Right forelimb (tissue), 1 donor: Measurements from ENCODE around the gene ZSWIM4.
"Not testable (repeated sequence)": the region's sequence is repeated elsewhere in the genome, so short reads cannot be mapped to it uniquely, and the experiment has no call there.

Experiments
- DNase-seq: peaks from one replicate; pipeline ENCODE4 v3.0.0-alpha.2; 2018

Gene ZSWIM4

DNA sequence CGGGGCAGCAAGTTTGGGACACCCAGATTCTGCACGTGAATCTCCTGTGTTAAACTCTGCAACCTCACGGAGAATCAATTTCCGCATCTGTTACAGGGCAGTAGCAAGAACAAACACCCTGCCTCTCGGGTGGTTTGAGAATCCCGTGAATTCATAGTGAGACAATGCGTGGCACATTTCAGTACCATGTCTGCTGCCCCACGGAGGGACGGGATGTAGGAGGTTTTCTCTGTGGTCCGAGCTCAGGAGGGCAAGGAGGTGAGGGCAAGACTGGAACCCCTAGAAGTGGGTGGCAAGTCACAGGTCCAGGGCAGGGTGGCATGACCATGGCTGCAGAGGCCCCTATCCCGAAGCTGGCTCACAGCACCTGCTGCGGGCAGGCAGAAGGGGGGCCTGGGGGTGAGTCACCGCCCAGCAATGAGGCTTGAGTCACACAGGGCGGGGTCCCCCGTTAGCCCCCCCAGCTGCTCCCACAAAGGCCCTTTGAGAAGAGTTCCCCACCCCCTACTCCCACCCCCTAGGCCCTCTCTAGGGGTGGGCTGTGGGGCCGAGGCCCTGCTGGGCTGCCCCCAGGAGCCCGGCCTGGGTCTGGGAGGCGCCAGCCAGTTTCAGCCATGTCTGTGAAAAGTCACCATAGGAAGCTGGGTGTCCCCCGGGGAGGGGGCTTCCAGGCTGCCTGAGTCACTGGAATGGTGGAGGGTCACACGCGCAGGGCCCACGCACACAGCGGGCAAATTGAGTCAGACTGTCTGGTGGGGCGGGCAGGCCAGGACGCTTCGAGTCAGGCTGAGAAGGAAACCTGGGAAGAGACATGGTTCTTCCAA lies 55.9 kb downstream of the ZSWIM4 start:
- peak; percentile 86 for DNase-seq

GRCh38 chr19:13851734-13852114 lies 56.5 kb downstream of the ZSWIM4 start:
- not testable (repeated sequence) for DNase-seq

DNA sequence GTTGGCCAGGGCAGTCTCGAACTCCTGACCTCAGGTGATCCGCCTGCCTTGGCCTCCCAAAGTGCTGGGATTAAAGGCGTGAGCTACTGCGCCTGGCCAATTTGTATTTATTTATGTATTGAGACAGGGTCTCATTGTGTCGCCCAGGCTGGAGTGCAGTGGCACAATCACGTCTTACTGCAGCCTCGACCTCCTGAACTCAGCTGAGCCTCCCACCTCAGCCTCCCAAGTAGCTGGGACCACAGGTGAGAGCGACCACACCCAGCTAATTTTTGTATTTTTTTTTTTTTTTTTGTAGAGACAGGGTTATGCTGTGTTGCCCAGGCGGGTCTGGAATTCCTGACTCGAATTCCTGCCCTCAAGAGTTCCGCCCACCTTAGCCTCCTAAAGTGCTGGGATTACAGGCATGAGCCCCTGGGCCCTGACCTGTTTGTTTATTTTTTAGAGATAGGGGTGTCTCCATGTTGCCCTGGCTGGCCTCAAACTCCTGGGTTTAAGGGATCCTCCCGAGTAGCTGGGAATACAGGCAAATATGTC lies 57.0 kb downstream of the ZSWIM4 start:
- DNase-seq = not testable (repeated sequence)

GRCh38 chr19:13856497-13856896 lies 61.3 kb downstream of the ZSWIM4 start:
- DNase-seq = no peak

GRCh38 chr19:13859361-13859880 lies 64.2 kb downstream of the ZSWIM4 start:
- DNase-seq = no peak

DNA sequence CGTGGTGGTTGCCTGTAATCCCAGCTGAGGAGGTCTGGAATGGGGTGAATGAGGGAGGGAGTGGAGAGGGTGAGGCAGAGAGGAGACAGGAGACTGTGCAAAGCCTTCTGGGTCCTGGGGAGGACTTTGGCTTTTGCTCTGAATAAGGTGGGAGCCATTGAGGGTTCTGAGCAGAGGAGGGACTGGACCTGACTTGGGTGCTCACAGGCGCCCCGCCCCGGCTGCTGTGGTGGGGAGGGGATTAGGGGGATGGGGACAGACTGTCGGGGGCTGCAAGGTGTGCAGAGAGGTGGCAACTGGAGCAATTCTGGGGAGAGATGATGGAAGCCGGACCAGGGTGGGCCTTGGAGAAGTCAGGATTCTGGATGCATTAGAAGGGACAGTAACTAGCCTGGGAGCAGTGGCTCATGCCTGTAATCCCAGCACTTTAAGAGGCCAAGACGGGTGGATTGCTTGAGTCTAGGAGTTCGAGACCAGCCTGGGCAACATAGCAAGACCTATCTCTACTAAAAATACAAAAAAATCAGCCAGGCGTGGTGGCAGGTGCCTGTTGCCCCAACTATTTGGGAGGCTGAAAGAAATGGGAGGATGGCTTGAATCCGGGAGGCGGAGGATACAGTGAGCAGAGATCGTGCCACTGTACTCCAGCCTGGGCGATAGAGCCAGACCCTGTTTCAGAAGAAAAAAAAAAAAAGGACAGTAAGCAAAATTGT lies 65.6 kb downstream of the ZSWIM4 start:
- no peak for DNase-seq

- DNase-seq = no peak
Measured at GRCh38 chr19:13861392-13861713, 66.1 kb downstream of the ZSWIM4 start.

DNA sequence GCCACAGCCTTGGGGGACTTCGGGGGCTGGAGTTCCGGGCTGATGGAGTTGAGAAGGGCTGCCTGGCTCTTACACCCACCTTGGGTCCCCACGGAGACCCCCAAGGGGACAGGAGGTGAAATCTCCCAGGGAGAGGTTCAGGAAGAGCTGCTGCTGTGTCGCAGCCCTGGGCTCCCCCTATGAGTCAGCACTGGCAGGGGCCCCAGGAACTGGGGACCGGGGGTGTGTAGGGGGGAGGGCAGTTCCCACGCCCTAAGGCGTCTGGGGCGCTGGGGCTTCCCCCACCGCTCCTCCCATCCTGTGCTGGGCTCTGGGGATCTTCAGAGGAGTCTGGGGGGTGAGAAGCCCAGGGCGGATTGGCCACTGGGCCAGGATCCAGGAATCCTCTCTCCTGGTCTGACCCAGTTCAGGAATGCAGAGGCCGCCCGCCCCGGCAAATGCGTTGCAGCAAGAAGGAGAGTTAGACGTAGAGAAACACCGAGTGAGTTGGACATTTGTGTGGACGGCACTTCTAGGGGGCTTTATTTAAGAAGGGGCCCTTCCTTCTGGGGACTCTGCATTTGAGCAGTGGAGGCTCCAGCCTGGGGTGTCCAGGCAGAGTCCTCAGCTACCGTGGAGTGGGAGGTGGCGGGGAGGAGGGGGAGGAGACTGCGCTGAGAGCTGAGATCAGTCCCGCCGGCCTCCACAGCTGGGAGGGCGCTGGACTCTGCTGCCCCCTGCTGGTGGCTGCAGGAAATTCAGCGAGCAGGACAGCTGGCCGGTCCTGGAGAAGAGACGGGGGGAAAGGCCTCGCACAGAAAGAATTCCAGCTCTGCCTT lies 66.7 kb downstream of the ZSWIM4 start:
- DNase-seq = peak; percentile 98

- no peak for DNase-seq
Measured at GRCh38 chr19:13864046-13864666, 68.9 kb downstream of the ZSWIM4 start.

GRCh38 chr19:13864667-13865570 lies 69.7 kb downstream of the ZSWIM4 start:
- no peak for DNase-seq

DNA sequence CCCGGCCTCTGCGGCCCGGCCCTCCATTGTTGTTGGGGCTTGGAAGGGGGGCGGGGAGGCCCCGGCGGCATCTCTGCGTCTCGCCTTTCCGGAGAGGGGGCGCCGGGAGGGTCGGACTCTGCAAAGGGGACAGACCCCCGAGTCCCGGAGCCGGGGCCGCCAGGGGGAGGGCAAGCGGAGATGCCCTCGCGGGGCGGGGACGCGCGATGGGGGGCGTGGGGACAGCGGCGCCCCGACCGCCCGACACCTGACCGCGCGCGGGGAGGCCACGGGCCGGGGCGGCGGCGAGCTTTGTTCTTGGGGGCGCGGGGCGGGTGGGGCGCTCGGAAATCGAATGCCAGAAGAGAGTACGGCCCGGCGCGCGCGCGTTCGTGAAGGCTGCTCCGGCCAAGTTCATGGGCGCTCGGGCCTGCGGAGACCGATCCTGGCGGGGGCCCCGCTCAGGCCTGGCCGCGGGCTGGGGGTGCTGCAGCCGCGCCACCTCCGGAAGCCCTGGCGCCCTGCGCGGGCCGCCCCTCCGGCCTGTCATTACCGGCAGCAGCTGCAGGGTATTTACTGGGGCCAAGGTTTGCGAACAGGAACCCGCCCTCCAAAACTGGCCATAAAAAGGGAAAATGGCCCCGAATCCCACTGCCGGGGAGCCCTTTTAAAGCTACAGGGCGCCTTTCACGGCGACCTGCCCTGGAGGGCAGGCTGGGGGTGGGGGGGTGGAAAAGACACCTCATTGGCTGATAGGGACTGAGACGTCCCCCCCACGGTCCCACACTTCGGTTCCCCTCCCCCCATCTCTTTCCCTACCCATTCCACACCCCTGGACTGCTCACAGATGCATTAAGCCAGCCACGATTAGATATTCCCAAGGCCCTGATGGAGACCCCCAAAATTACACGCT lies 70.6 kb downstream of the ZSWIM4 start:
- DNase-seq = peak; percentile 65

DNA sequence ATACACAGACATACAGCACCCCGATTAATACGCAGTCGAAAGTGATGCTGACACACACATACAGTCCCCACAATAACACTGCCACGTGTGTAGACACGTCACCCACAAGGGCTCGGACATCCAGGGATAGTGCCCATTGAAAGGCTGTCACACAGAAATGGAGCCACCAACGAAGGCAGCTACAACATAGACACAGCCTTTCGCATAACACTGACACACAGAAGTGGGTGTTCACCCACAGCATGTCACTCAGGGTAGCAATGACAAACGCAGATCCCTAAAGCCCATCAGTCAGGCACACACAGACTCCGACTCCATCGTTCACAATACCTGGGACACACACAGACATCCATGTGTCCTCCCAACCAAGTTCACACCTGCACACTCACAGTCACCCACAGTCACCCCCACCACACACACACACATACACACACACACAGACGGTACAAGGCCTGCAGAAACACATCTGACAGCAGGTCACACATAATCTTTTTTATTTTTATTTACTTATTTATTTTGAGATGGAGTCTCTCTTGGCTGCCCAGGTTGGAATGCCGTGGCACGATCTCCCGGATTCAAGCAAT lies 71.3 kb downstream of the ZSWIM4 start:
- DNase-seq = no peak

DNA sequence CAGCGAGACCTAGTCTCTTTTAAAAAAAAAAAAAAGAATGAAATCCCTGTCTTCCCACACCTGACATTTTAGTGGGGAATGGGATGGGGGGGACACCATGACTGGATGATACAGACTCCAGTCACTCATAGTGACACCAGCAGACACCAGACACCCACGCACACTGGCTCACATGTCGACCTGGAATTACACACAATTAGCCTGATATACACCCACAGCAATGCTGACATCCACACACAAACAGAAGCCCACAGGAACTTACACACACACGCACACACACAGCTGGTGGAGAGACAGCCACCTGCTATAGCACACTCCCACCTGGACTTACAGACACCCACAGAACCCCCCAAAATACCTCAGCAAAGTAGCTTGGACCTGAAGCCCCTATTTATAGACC lies 73.4 kb downstream of the ZSWIM4 start:
- no peak for DNase-seq

DNA sequence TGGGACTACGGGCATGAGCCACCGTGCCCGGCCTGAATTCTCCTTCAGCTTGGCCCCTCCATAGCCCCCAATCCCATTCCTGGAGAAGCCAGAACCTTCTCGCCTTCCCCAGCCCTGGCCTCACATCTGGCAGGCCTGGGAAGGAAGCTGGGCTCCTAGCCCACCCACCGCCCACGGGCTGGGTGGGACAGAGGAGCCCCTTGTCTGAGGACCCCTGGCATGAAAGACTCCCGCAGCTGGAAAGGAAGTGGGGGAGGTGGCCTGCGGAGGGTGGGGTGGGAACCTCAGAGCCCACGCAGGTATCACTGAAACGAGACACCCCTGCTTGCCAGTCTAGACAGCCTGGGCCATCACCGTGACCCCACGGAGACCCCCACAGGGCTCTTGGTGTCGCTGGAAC lies 74.0 kb downstream of the ZSWIM4 start:
- peak; percentile 78 for DNase-seq

DNA sequence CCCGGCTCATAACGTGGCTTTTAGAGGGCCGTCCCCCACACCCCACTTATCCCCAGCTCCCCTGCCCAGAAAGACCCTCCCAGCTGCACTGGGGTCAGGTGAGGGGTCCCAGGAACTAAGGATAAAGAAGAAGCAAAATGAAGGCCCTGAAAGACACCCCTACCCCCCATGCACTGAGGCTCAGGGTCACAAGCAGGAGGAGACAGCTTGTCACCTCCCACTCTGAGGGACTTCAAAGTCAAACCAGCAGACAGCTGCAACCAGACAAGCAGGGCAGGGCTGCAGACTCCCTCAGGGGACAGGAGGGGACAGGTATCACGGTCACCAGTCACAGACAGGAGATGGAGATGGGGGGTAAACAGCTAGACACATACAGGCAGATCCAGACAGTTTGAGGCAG lies 75.6 kb downstream of the ZSWIM4 start:
- no peak for DNase-seq

DNA sequence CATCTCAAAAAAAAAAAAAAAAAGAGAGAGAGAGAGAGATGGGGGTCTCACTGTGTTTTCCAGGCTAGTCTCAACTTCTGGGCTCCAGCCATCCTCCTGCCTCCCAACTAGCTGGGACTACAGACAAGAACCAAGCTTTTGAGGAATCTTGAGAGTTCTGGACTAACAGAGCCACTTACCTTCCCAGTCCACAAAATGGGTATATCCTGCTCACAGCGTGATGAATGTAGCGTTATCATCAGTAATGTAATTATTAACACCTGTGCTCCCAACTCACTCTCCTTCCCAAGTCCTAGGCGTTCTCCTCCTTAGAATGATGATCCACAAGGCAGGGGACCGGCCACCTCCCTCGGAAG lies 77.1 kb downstream of the ZSWIM4 start:
- DNase-seq = no peak

- DNase-seq = peak; percentile 71
Measured at GRCh38 chr19:13872695-13873389, 77.6 kb downstream of the ZSWIM4 start.

GRCh38 chr19:13873834-13874515 lies 78.7 kb downstream of the ZSWIM4 start:
- no peak for DNase-seq

GRCh38 chr19:13875824-13876223 lies 80.6 kb downstream of the ZSWIM4 start:
- DNase-seq = no peak
